Renal cortical epithelial cell (primary cell): ENCODE data around the gene SCAMP2. TPM values are rescaled to one million over a fixed set of nuclear protein-coding genes. Genes with fewer than 3 reads are reported as not detected.

Experiments used
- DNase-seq: peaks from one replicate; pipeline ENCODE4 v3.0.0-alpha.2; 2011; ENCODE audit warnings: low read depth
- total RNA-seq: library from RNA; depleted of rRNA; stranded (reverse); fragments of >200 nt; gene quantifications from 2 replicates; pipeline ENCODE4 v1.2.3, GENCODE V29; 2014

SCAMP2 gene
- total RNA-seq, 1 donor from 2014 or later: 64.5 TPM

GRCh38 chr15:74839526-74840395 lies 33.4 kb downstream of the SCAMP2 start:
- no peak for DNase-seq

GRCh38 chr15:74838746-74839525 lies 34.2 kb downstream of the SCAMP2 start:
- no peak for DNase-seq

- no peak for DNase-seq
Measured at GRCh38 chr15:74838137-74838516, 35.0 kb downstream of the SCAMP2 start.

- no peak for DNase-seq
Measured at GRCh38 chr15:74837482-74838136, 35.6 kb downstream of the SCAMP2 start.

GRCh38 chr15:74836846-74837245 lies 36.3 kb downstream of the SCAMP2 start:
- no peak for DNase-seq

- DNase-seq: peak; percentile 53
Measured at GRCh38 chr15:74835312-74835823, 37.8 kb downstream of the SCAMP2 start.

GRCh38 chr15:74833376-74834107 lies 39.6 kb downstream of the SCAMP2 start:
- no peak for DNase-seq

GRCh38 chr15:74832826-74833225 lies 40.3 kb downstream of the SCAMP2 start:
- no peak for DNase-seq

- no peak for DNase-seq
Measured at GRCh38 chr15:74831813-74832495, 41.2 kb downstream of the SCAMP2 start.

GRCh38 chr15:74830868-74831267 lies 42.3 kb downstream of the SCAMP2 start:
- DNase-seq: no peak

- DNase-seq: no peak
Measured at GRCh38 chr15:74829991-74830390, 43.2 kb downstream of the SCAMP2 start.

GRCh38 chr15:74829486-74829885 lies 43.7 kb downstream of the SCAMP2 start:
- no peak for DNase-seq

- no peak for DNase-seq
Measured at GRCh38 chr15:74828835-74829234, 44.3 kb downstream of the SCAMP2 start.

- DNase-seq: no peak
Measured at GRCh38 chr15:74827614-74828013, 45.6 kb downstream of the SCAMP2 start.

- no peak for DNase-seq
Measured at GRCh38 chr15:74826921-74827320, 46.2 kb downstream of the SCAMP2 start.

- DNase-seq: no peak
Measured at GRCh38 chr15:74826364-74826819, 46.8 kb downstream of the SCAMP2 start, which contains the start of gene CPLX3. Gene CPLX3 (plus strand): TSS chr15:74826627. CDS start chr15:74826704, 77 bp downstream.

GRCh38 chr15:74825866-74826265 lies 47.3 kb downstream of the SCAMP2 start:
- DNase-seq: no peak

GRCh38 chr15:74824976-74825375 lies 48.2 kb downstream of the SCAMP2 start:
- no peak for DNase-seq

- no peak for DNase-seq
Measured at GRCh38 chr15:74823324-74823723, 49.8 kb downstream of the SCAMP2 start.

GRCh38 chr15:74822233-74822632 lies 50.9 kb downstream of the SCAMP2 start:
- DNase-seq: no peak

GRCh38 chr15:74821790-74822158 lies 51.4 kb downstream of the SCAMP2 start:
- DNase-seq: no peak
